ENCODE data around the gene CYP1B1. TPM values are rescaled to one million over a fixed set of nuclear protein-coding genes. Genes with fewer than 3 reads are reported as not detected.

CYP1B1 gene
- total RNA-seq, 4 donors from 2014 or later, result 2.5 to 29.1 (median 9.7) TPM

DNA sequence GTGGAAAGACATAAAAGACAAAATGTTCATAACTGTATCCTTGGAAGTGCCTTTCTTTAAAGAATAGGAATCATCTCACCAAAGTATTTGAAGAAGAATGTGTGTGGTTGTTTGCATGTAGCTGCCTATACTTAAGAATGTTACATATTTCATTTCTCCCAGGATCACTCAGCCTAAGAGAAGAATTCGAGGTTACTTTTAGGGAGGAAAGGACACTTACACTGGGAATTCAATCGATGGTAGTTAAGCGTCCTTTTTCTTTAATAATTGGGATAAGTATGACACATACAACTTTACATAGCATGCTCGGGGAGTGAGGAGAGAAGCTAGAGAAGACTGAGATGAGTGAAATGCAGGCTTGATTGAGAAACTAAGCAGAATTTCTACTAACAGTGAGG lies 22.0 kb upstream of the CYP1B1 start:
- intact Hi-C loops (cut with DNase I; ENCODE audit: low total_unique reads) (no loop called here), in situ Hi-C loops (cut with MboI; ENCODE audit: low sequenced_read_pairs in 4 of 4) (no loop called here)
- H3K4me3 ChIP-seq, result peak overlapping the region in 1 of 4 donors; percentile 16
- ATAC-seq (no peak), DNase-seq (no peak)
- peaks cover 8 to 25% of the 10 kb centered on the region in 2 donors for H3K4me1 ChIP-seq
- H3K27me3 ChIP-seq, result peaks cover 0 to 21% (median 6%) of the 10 kb centered on the region in 3 donors
- H3K36me3 ChIP-seq, result no peaks in the 10 kb centered on the region
- TF ChIP-seq, protein P1, sequence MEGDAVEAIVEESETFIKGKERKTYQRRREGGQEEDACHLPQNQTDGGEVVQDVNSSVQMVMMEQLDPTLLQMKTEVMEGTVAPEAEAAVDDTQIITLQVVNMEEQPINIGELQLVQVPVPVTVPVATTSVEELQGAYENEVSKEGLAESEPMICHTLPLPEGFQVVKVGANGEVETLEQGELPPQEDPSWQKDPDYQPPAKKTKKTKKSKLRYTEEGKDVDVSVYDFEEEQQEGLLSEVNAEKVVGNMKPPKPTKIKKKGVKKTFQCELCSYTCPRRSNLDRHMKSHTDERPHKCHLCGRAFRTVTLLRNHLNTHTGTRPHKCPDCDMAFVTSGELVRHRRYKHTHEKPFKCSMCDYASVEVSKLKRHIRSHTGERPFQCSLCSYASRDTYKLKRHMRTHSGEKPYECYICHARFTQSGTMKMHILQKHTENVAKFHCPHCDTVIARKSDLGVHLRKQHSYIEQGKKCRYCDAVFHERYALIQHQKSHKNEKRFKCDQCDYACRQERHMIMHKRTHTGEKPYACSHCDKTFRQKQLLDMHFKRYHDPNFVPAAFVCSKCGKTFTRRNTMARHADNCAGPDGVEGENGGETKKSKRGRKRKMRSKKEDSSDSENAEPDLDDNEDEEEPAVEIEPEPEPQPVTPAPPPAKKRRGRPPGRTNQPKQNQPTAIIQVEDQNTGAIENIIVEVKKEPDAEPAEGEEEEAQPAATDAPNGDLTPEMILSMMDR (IDR thresholded peaks at IDR 0.05 in 4 of 5, conservative IDR thresholded peaks at IDR 0.05 in 1 of 5), result no peak
- TF ChIP-seq POLR2A (IDR thresholded peaks at IDR 0.05), result no peak
- peak overlapping the region; percentile 35 to 52 (median 46) for H3K27ac ChIP-seq
- no peaks in the 10 kb centered on the region for H3K9me3 ChIP-seq

DNA sequence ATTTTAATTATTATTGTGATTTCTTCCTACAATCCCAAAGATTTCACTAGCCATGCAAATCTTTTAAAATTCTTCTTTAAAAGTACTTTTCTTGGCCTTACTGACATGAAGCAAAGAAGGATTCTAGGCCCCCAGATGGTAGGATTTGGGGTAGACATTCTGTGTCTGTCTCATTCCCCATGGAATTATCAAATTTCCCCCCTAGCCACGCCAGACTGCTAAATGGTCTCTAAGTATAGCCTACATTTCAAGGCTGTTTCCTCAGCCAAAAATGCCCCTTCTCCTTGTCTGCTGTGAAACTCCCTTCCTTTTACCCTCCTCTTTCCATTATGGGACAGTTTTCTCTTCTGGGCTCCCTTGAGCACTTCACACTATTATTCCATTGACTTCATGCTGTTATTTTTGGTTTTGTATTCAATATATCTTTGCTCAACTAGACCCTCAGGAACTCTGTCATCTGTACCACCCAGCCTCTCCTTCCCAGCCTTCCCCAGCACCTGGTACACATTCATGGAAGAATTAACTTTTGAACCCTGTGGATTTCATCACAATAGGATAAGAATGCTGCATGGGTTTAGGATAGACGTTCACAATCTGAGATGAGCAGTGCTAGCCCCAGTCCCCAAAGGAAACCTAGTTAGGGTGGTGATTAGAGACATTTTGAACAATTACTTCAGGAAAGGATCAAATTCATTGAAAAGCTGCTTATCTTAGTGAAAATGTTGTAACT lies 21.5 kb upstream of the CYP1B1 start:
- no peak for TF ChIP-seq POLR2A (IDR thresholded peaks at IDR 0.05)
- TF ChIP-seq, protein P1 (IDR thresholded peaks at IDR 0.05 in 4 of 5, conservative IDR thresholded peaks at IDR 0.05 in 1 of 5), result no peak
- peaks cover 0 to 21% (median 6%) of the 10 kb centered on the region in 3 donors for H3K27me3 ChIP-seq
- peak overlapping the region; percentile 34 to 52 (median 40) for H3K27ac ChIP-seq

DNA sequence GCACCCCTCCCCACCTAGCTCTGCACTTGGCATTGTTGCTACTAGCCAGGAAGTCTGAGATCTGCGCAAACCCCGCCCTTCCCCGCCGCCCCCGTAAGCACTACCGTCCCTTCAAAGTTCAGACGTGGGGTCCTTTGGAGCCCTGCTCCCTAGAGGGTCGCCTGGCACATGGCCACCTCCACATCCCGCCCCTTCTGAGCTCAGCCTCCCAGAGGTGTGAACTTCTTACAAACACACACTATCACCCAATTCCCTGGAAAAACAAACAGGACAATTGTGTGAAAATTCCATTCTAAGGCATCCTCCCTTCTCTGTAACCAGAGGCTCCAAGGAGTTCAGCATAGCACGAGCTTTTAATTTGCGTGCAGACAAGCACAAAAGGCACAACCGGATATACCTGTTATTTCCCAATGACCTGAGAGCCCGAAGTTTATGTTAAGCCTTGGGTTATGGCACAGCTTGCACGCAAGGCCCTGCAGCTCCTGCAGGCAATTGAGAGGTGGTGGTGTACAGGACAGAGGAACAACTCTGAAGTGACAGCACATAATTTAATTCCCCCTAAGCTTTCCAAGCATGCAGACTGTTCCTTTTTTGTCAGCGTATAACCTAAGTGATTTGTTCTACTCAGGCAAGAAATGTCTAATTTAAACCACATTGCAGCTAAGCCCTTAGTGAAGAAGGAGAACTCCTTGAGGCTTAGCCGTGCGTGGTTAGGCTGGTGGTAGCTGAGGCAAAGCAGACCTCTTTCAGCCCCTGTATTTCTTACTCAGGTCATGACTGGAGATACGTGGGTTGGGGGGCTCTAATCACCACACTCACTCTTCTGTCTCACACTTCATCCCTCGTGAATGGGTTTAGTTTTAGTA lies 20.3 kb upstream of the CYP1B1 start:
- TF ChIP-seq, protein P1 (IDR thresholded peaks at IDR 0.05 in 4 of 5, conservative IDR thresholded peaks at IDR 0.05 in 1 of 5), result no peak
- no peak for TF ChIP-seq POLR2A (IDR thresholded peaks at IDR 0.05)
- H3K27ac ChIP-seq, result peak overlapping the region; percentile 18 to 37 (median 29)
- no peak for DNase-seq
- H3K4me3 ChIP-seq, result no peak overlapping the region
- in situ Hi-C loops (cut with MboI; ENCODE audit: low sequenced_read_pairs in 4 of 4), result no loop called here
- intact Hi-C loops (cut with DNase I; ENCODE audit: low total_unique reads), result no loop called here
- no peaks in the 10 kb centered on the region for H3K9me3 ChIP-seq
- H3K36me3 ChIP-seq, result no peaks in the 10 kb centered on the region
- peaks cover 8 to 34% of the 10 kb centered on the region in 2 donors for H3K4me1 ChIP-seq
- ATAC-seq, result peak; percentile 12 to 19
- H3K27me3 ChIP-seq, result peaks cover 0 to 21% (median 6%) of the 10 kb centered on the region in 3 donors

More for the DNA sequence above, 21.5 kb upstream of the CYP1B1 start:
- no peak overlapping the region for H3K4me3 ChIP-seq
- H3K9me3 ChIP-seq, result no peaks in the 10 kb centered on the region
- peaks cover 8 to 25% of the 10 kb centered on the region in 2 donors for H3K4me1 ChIP-seq
- in situ Hi-C loops (cut with MboI; ENCODE audit: low sequenced_read_pairs in 4 of 4), result no loop called here
- ATAC-seq (no peak), DNase-seq (no peak)
- no peaks in the 10 kb centered on the region for H3K36me3 ChIP-seq
- intact Hi-C loops (cut with DNase I; ENCODE audit: low total_unique reads), result no loop called here

DNA sequence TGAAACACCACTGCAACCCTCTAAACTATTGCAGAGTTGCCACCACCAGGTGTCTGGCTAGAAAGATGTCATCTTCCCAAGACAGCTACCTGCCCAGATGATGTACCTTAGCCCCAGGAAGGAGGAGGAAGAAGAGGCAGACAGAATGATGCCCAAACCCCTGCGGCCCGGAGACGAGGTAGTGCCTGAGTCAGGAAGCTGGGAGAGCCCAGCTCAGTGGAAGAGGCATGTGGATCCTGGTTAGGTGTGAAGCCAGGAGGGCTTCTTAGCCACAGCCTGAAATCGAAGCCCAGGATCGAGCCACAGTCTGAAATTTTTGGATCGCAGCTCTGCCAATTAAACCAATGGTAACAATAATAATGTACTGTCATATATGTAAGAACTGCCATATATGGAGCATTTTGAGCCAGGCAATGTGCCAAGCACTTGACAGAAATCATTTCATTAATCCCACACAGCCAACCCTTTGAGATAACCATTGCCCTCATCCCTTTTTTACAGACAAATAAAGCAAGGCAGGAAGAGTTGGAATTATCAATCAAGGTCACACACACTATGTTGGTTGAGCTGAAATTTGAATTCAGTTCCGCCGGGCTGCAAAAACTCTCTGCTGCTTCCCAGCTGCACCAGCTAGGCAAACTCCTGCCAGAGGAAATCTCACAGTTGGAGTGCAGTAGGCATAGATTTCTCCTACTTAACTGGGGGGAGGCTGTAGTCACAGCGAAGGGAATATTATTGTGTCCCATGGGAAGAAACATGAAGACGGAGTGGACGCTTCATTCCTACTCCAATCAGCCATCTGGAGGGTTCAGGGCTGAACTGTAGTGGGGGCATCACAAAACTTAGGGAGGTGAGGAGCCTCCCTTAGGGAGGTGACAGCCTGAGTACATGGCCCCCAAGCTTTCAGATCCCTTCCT lies 19.4 kb upstream of the CYP1B1 start:
- H3K9me3 ChIP-seq, result no peaks in the 10 kb centered on the region
- no peak for TF ChIP-seq POLR2A (IDR thresholded peaks at IDR 0.05)
- TF ChIP-seq, protein P1 (IDR thresholded peaks at IDR 0.05 in 4 of 5, conservative IDR thresholded peaks at IDR 0.05 in 1 of 5), result no peak
- H3K27ac ChIP-seq, result peak overlapping the region in 3 of 4 donors; percentile 18 to 37 (median 34)
- intact Hi-C loops (cut with DNase I; ENCODE audit: low total_unique reads) (no loop called here), in situ Hi-C loops (cut with MboI; ENCODE audit: low sequenced_read_pairs in 4 of 4) (no loop called here)
- H3K27me3 ChIP-seq, result peaks cover 0 to 21% (median 3%) of the 10 kb centered on the region in 3 donors
- H3K4me3 ChIP-seq, result no peak overlapping the region
- H3K4me1 ChIP-seq, result peaks cover 8 to 34% of the 10 kb centered on the region in 2 donors
- DNase-seq, result no peak
- no peaks in the 10 kb centered on the region for H3K36me3 ChIP-seq
- ATAC-seq, result peak in 1 of 2 donors; percentile 7

Data from gastrocnemius medialis (tissue), 4 donors.